GM12878 (cell line): Measurements from ENCODE around the gene WDR86. TPM values are rescaled to one million over a fixed set of nuclear protein-coding genes. Genes with fewer than 3 reads are reported as not detected.

Experiments
- ATAC-seq: fragments of 200-7000 bp; cut with Tn5 transposase; 3 replicates; pipeline ENCODE4 v1.9.1; 2020; ENCODE audit warnings: mild to moderate bottlenecking, moderate library complexity
- BruUV-seq: library from RNA; stranded (reverse); fragments of 400-500 nt; replicated peaks from 2 replicates; lab custom pipeline; 2021; lab: Mats Ljungman, UMichigan
- CTCF ChIA-PET: fragments of 300-600 bp; sonication (Branson Sonifier 250); formaldehyde crosslinking; extraction: SDS; loops from one replicate; lab custom pipeline; 2021; ENCODE audit warnings: inconsistent platforms; lab: Yijun Ruan, JAX
- POLR2A ChIA-PET: fragments of 350-600 bp; formaldehyde crosslinking; extraction: SDS; loops from one replicate; lab custom pipeline; 2021; ENCODE audit warnings: inconsistent platforms; lab: Charles Lee
- RAD21 ChIA-PET: fragments of 300-600 bp; sonication (Branson Sonifier 250); formaldehyde crosslinking; loops from one replicate; lab custom pipeline; 2023; ENCODE audit warnings: antibody characterized with exemption; ENCODE audit not compliant: unreplicated experiment; lab: Charles Lee
- SMC1A ChIA-PET: fragments of 300-600 bp; sonication (Branson Sonifier 250); formaldehyde crosslinking; loops from one replicate; lab custom pipeline; 2023; ENCODE audit not compliant: unreplicated experiment, uncharacterized antibody; lab: Charles Lee
- DNase-seq: peaks from one replicate; pipeline ENCODE4 v3.0.0-alpha.2; 2011; ENCODE audit warnings: low read depth, low spot score
- FAIRE-seq: peaks from 3 replicates; lab custom pipeline; 2011; peaks lifted over from hg19 to GRCh38; lab: Jason Lieb, UNC
- H2AFZ ChIP-seq: 2 replicates; pipeline ENCODE4 v1.6.0; 2011; ENCODE audit warnings: low read depth, low read length, control low read depth; ENCODE audit not compliant: control insufficient read depth
- H3K27ac ChIP-seq: 2 replicates; pipeline ENCODE4 v1.5.1; 2011; ENCODE audit warnings: control low read depth; ENCODE audit not compliant: control insufficient read depth, insufficient read depth
- H3K27me3 ChIP-seq, 2 experiments: replicated peaks in 1 of 2; 2 replicates each; pipeline versions ENCODE4 v1.6.0 to v1.6.1; 2011; ENCODE audit warnings: low read length in 1 of 2; ENCODE audit not compliant: control insufficient read depth in 2 of 2, insufficient read depth in 2 of 2
- H3K36me3 ChIP-seq, 2 experiments: 2 replicates each; pipeline ENCODE4 v1.5.1; 2011; ENCODE audit warnings: low read length in 1 of 2; ENCODE audit not compliant: control insufficient read depth in 2 of 2, insufficient read depth in 2 of 2
- H3K4me1 ChIP-seq: 2 replicates; pipeline ENCODE4 v1.6.1; 2011; ENCODE audit warnings: mild to moderate bottlenecking, low read length, moderate library complexity, mixed read lengths; ENCODE audit not compliant: control insufficient read depth, insufficient read depth
- H3K4me2 ChIP-seq: 2 replicates; pipeline ENCODE4 v1.6.0; 2011; ENCODE audit warnings: control low read depth; ENCODE audit not compliant: control insufficient read depth, insufficient read depth
- H3K4me3 ChIP-seq: fragments of 200-600 bp; sonication (generic); 2 replicates; pipeline ENCODE4 v1.5.1; 2016
- H3K79me2 ChIP-seq: 2 replicates; pipeline ENCODE4 v1.6.0; 2011; ENCODE audit warnings: low read length; ENCODE audit not compliant: control insufficient read depth, insufficient read depth
- H3K9ac ChIP-seq: 2 replicates; pipeline ENCODE4 v1.8.0; 2011; ENCODE audit warnings: low read length, control low read depth, mixed read lengths; ENCODE audit not compliant: control insufficient read depth, insufficient read depth
- H3K9me3 ChIP-seq: replicated peaks from 3 replicates; pipeline ENCODE4 v1.5.1; 2011; ENCODE audit warnings: mild to moderate bottlenecking, low read length; ENCODE audit not compliant: control insufficient read depth, insufficient read depth
- H4K20me1 ChIP-seq: 2 replicates; pipeline ENCODE4 v1.6.0; 2011; ENCODE audit not compliant: control insufficient read depth, insufficient read depth
- CHD1 ChIP-seq: IDR thresholded peaks from 2 replicates; pipeline ENCODE4 v1.6.1; 2012; ENCODE audit warnings: low read depth, low read length, improper control_type of control experiment
- EGR1 ChIP-seq, 2 experiments: IDR thresholded peaks; 1 replicate in 1 of 2; 2 replicates in 1 of 2; pipeline ENCODE4 v1.6.1; 2011 to 2012; ENCODE audit warnings: low read depth in 2 of 2, low read length in 2 of 2, borderline replicate concordance in 1 of 2, mild to moderate bottlenecking in 1 of 2, moderate library complexity in 1 of 2
- HCFC1 ChIP-seq: fragments of 150-350 bp; IDR thresholded peaks from 2 replicates; pipeline ENCODE4 v1.6.1; 2014; ENCODE audit warnings: low read length
- NFYA ChIP-seq: IDR thresholded peaks from 2 replicates; pipeline ENCODE4 v1.6.1; 2011; ENCODE audit warnings: low read depth, mild to moderate bottlenecking, low read length, improper control_type of control experiment, borderline replicate concordance
- NFYB ChIP-seq: IDR thresholded peaks from 2 replicates; pipeline ENCODE4 v1.6.1; 2011; ENCODE audit warnings: low read depth, mild to moderate bottlenecking, low read length, improper control_type of control experiment, moderate library complexity; ENCODE audit not compliant: insufficient read depth
- PML ChIP-seq: IDR thresholded peaks from 2 replicates; pipeline ENCODE4 v1.6.1; 2012; ENCODE audit warnings: low read length, inconsistent platforms
- POLR2A ChIP-seq: IDR thresholded peaks from 2 replicates; pipeline ENCODE4 v1.6.1; 2011; ENCODE audit warnings: low read depth, mild to moderate bottlenecking, low read length
- POLR2AphosphoS5 ChIP-seq: IDR thresholded peaks from 2 replicates; pipeline ENCODE4 v1.6.1; 2011; ENCODE audit warnings: mild to moderate bottlenecking, low read length, inconsistent platforms
- POU2F2 ChIP-seq: IDR thresholded peaks from 3 replicates; pipeline ENCODE4 v1.6.1; 2011; ENCODE audit warnings: low read depth, mild to moderate bottlenecking, low read length, borderline replicate concordance
- SMARCA5 ChIP-seq: fragments of 450-650 bp; IDR thresholded peaks from 2 replicates; pipeline ENCODE4 v1.6.1; 2017; ENCODE audit warnings: mild to moderate bottlenecking
- SP1 ChIP-seq: IDR thresholded peaks from one replicate; pipeline ENCODE4 v1.6.1; 2011; ENCODE audit warnings: low read depth, low read length
- ZZZ3 ChIP-seq: IDR thresholded peaks from 2 replicates; pipeline ENCODE4 v1.6.1; 2011; ENCODE audit warnings: low read depth; ENCODE audit not compliant: control insufficient read depth, insufficient read length
- WGBS: methylation state at CpG from one replicate; pipeline ENCODE4 v1.1.6; 2016; ENCODE audit warnings: low lambda C conversion rate; ENCODE audit not compliant: insufficient replicate concordance, insufficient coverage; ENCODE audit errors: missing lambda C conversion rate; 5-methylcytosine and 5-hydroxymethylcytosine counted together
- in situ Hi-C: fragments of 300-500 bp; cut with MboI; formaldehyde crosslinking; loops from 9 replicates; pipeline ENCODE4 v1.14.3; 2018; ENCODE audit warnings: mixed read lengths
- intact Hi-C: fragments of 100-400 bp; cut with micrococcal nuclease; formaldehyde crosslinking; loops from one replicate; pipeline ENCODE4 v1.14.2; 2022; ENCODE audit not compliant: unreplicated experiment
- polyA plus RNA-seq, 11 experiments: library from polyadenylated mRNA; depleted of rRNA in 4 of 11; unstranded in 6 of 11; stranded (reverse) in 5 of 11; fragments of >200 nt; fragmentation: Nextera tagmentation in 4 of 11; fragmentation: Illumina TruSeq in 1 of 11; extraction: Ambion mirVana in 4 of 11; extraction: Trizol in 1 of 11; gene quantifications; 1 replicate in 1 of 11; 2 replicates in 10 of 11; pipeline versions ENCODE4 v1.2.1 to v1.2.3, GENCODE V29; 2011 to 2016; ENCODE audit warnings: inconsistent platforms in 2 of 11, missing spikeins in 2 of 11, low read depth in 1 of 11
- total RNA-seq, 4 experiments: library from RNA; depleted of rRNA in 3 of 4; stranded (reverse); fragments of >200 nt in 3 of 4; fragmentation: Illumina TruSeq in 1 of 4; extraction: Trizol in 1 of 4; gene quantifications; 2 replicates each; pipeline versions ENCODE4 v1.2.1 to v1.2.3, GENCODE V29; 2013 to 2021
- TF ChIP-seq, protein P1 (sequence below): IDR thresholded peaks from 2 replicates; pipeline ENCODE4 v1.6.1; 2012; ENCODE audit warnings: mild to moderate bottlenecking, low read depth, low read length
- TF ChIP-seq, protein P2 (sequence below): IDR thresholded peaks from 2 replicates; pipeline ENCODE4 v1.6.1; 2012; ENCODE audit warnings: low read length, inconsistent platforms
- TF ChIP-seq, protein P3 (sequence below): fragments of 450-650 bp; IDR thresholded peaks from 2 replicates; pipeline ENCODE4 v1.6.1; 2014; ENCODE audit warnings: mild to moderate bottlenecking
- TF ChIP-seq, protein P4 (sequence below): fragments of 450-650 bp; IDR thresholded peaks from 2 replicates; pipeline ENCODE4 v1.6.1; 2017; ENCODE audit warnings: mild to moderate bottlenecking, moderate library complexity

WDR86 gene
- total and polyA plus RNA-seq, 10 of the 15 experiments (the other 5 are each of a cell fraction or from before 2014, with no cell fraction given): 0.05 to 0.19 (median 0.15) TPM; not detected in 7

DNA sequence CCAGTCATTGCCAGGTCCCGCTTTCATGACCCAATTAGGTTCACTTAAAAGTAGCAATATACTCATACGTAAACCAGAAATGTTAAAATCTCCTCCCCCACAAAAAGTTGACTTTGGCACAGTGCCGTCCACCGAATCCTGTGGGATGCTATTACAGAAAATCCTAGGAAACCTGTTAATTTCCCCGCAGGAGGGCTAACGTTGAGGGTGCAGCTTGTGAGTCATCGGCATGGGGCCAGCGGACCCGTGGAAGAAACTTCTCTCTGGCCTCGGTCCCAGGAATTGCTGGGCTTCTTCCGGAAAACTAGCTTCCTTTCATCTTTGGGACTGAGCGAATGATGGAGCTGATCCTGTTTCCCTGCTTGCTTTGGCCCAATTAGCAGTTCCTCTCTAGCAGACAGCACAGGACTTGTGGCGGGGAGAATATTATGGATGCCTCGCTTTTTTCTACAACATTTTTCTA lies 16.6 kb upstream of the WDR86 start:
- WGBS: 81% methylated on average over 14 of the region's 14 CpGs
- intact Hi-C loops: no loop called here
- no peak overlapping the region for H3K4me2 ChIP-seq
- CTCF ChIA-PET: no interaction called here
- POLR2A ChIA-PET: no interaction called here
- no peaks in the 10 kb centered on the region for H3K36me3 ChIP-seq
- SMC1A ChIA-PET: no interaction called here
- H3K4me3 ChIP-seq: no peak overlapping the region
- no peaks in the 10 kb centered on the region; a peak in 1 of 4 replicates for H3K27me3 ChIP-seq
- no TSS peak for BruUV-seq
- FAIRE-seq (no peak), DNase-seq (no peak), ATAC-seq (no peak)
- H3K9me3 ChIP-seq: peaks cover 3% of the 10 kb centered on the region
- H3K79me2 ChIP-seq: no peaks in the 10 kb centered on the region
- RAD21 ChIA-PET: no interaction called here
- H3K27ac ChIP-seq: no peak overlapping the region
- in situ Hi-C loops: no loop called here
- peaks cover 14% of the 10 kb centered on the region for H3K4me1 ChIP-seq
- no peak overlapping the region for H2AFZ ChIP-seq
- no peaks in the 10 kb centered on the region for H4K20me1 ChIP-seq
- no peak overlapping the region for H3K9ac ChIP-seq
- TF ChIP-seq, protein P1, sequence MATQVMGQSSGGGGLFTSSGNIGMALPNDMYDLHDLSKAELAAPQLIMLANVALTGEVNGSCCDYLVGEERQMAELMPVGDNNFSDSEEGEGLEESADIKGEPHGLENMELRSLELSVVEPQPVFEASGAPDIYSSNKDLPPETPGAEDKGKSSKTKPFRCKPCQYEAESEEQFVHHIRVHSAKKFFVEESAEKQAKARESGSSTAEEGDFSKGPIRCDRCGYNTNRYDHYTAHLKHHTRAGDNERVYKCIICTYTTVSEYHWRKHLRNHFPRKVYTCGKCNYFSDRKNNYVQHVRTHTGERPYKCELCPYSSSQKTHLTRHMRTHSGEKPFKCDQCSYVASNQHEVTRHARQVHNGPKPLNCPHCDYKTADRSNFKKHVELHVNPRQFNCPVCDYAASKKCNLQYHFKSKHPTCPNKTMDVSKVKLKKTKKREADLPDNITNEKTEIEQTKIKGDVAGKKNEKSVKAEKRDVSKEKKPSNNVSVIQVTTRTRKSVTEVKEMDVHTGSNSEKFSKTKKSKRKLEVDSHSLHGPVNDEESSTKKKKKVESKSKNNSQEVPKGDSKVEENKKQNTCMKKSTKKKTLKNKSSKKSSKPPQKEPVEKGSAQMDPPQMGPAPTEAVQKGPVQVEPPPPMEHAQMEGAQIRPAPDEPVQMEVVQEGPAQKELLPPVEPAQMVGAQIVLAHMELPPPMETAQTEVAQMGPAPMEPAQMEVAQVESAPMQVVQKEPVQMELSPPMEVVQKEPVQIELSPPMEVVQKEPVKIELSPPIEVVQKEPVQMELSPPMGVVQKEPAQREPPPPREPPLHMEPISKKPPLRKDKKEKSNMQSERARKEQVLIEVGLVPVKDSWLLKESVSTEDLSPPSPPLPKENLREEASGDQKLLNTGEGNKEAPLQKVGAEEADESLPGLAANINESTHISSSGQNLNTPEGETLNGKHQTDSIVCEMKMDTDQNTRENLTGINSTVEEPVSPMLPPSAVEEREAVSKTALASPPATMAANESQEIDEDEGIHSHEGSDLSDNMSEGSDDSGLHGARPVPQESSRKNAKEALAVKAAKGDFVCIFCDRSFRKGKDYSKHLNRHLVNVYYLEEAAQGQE: no peak
- TF ChIP-seq, protein P2, sequence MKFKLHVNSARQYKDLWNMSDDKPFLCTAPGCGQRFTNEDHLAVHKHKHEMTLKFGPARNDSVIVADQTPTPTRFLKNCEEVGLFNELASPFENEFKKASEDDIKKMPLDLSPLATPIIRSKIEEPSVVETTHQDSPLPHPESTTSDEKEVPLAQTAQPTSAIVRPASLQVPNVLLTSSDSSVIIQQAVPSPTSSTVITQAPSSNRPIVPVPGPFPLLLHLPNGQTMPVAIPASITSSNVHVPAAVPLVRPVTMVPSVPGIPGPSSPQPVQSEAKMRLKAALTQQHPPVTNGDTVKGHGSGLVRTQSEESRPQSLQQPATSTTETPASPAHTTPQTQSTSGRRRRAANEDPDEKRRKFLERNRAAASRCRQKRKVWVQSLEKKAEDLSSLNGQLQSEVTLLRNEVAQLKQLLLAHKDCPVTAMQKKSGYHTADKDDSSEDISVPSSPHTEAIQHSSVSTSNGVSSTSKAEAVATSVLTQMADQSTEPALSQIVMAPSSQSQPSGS: no peak
- TF ChIP-seq ZZZ3: no peak
- TF ChIP-seq NFYA: no peak
- no peak for TF ChIP-seq CHD1
- no peak for TF ChIP-seq SP1
- no peak for TF ChIP-seq POLR2A
- TF ChIP-seq SMARCA5: no peak
- TF ChIP-seq, protein P3, sequence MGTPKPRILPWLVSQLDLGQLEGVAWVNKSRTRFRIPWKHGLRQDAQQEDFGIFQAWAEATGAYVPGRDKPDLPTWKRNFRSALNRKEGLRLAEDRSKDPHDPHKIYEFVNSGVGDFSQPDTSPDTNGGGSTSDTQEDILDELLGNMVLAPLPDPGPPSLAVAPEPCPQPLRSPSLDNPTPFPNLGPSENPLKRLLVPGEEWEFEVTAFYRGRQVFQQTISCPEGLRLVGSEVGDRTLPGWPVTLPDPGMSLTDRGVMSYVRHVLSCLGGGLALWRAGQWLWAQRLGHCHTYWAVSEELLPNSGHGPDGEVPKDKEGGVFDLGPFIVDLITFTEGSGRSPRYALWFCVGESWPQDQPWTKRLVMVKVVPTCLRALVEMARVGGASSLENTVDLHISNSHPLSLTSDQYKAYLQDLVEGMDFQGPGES: no peak
- no peak for TF ChIP-seq POLR2AphosphoS5
- no peak for TF ChIP-seq EGR1 (IDR thresholded peaks at IDR 0.05; ENCODE audit: borderline replicate concordance in 1 of 2, low read depth in 2 of 2, low read length in 2 of 2)
- TF ChIP-seq HCFC1: no peak
- TF ChIP-seq NFYB: no peak
- TF ChIP-seq POU2F2: no peak
- TF ChIP-seq, protein P4, sequence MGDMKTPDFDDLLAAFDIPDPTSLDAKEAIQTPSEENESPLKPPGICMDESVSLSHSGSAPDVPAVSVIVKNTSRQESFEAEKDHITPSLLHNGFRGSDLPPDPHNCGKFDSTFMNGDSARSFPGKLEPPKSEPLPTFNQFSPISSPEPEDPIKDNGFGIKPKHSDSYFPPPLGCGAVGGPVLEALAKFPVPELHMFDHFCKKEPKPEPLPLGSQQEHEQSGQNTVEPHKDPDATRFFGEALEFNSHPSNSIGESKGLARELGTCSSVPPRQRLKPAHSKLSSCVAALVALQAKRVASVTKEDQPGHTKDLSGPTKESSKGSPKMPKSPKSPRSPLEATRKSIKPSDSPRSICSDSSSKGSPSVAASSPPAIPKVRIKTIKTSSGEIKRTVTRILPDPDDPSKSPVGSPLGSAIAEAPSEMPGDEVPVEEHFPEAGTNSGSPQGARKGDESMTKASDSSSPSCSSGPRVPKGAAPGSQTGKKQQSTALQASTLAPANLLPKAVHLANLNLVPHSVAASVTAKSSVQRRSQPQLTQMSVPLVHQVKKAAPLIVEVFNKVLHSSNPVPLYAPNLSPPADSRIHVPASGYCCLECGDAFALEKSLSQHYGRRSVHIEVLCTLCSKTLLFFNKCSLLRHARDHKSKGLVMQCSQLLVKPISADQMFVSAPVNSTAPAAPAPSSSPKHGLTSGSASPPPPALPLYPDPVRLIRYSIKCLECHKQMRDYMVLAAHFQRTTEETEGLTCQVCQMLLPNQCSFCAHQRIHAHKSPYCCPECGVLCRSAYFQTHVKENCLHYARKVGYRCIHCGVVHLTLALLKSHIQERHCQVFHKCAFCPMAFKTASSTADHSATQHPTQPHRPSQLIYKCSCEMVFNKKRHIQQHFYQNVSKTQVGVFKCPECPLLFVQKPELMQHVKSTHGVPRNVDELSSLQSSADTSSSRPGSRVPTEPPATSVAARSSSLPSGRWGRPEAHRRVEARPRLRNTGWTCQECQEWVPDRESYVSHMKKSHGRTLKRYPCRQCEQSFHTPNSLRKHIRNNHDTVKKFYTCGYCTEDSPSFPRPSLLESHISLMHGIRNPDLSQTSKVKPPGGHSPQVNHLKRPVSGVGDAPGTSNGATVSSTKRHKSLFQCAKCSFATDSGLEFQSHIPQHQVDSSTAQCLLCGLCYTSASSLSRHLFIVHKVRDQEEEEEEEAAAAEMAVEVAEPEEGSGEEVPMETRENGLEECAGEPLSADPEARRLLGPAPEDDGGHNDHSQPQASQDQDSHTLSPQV: no peak
- TF ChIP-seq PML: no peak
